HG03457 (cell line): Measurements from ENCODE around the gene FBXL2.
"Not testable (repeated sequence)": the region's sequence is repeated elsewhere in the genome, so short reads cannot be mapped to it uniquely, and the experiment has no call there.

ENCODE experiments used
- ATAC-seq: cut with Tn5 transposase; IDR thresholded peaks from one replicate; pipeline ENCODE4 v1.9.1; 2021; ENCODE audit warnings: moderate number of reproducible peaks; ENCODE audit not compliant: unreplicated experiment

The FBXL2 gene

DNA sequence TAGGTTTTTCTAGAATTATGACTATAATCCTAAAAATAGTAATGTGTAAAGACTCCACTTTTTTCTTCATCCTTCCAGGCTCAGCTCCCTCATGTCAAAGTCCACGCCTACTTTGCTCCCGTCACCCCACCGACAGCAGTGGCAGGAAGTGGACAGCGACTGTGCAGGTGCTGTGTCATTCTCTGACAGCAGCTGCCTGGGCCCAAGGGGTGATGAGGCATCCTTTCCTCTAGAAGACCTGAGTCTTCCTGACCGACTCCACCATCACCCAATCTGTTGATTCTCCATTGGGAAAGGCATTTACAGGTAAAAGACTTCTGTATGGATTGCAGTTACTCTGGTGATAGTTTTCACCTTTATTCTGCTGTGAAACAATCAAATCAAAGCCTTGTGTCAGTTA is 108.2 kb downstream of the FBXL2 start:
- ATAC-seq, result no peak

DNA sequence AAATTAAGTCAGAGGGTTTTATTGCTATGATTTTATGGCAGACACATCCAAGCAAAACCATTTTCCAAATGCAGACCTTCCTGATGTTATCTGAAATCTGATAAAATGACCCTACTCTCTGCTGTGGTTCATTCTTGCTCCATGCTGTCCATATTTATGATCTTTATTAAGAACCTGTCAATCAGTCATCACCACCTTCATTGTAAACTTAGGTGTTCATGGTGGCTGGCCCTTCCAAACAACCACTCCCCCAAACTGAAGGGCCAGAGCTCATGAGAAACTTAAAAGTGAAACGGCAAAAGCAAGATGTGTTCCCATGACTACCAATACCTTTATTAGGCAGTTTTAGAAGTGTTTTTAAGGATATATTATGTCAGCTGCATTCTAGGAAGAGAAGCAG is 109.4 kb downstream of the FBXL2 start:
- no peak for ATAC-seq

DNA sequence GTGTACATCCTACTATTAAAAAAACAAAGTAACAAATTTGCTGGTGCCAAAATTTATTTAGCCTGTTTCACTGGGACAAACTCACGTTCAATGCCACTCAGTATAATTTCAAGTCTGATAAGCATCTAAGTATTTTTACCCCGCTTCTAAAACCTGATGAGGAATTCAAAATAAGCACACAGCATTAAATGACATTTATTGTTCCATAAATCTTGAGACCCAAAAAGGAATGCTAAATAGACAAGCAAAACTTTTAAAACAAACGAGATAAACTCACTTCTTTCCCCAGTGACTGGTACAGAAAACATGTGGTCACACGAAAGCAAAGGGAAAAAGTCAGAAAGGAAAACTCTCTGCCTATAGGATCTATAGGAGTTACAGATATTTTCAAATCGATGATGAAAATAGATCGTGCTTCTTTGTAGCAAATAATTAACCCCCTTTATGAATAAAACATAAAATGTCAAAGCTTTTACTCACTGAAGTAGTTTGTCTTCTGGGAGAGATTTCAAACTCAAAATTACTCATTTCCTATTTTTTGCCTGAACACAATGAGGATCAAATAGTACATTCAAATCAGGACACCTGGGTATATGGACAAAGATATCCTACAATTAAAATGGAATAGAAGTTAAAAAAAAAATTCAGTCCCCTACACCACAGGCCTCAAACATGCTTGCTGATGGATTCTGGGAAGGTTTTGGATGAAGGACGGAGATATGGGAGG is 111.3 kb downstream of the FBXL2 start:
- no peak for ATAC-seq

DNA sequence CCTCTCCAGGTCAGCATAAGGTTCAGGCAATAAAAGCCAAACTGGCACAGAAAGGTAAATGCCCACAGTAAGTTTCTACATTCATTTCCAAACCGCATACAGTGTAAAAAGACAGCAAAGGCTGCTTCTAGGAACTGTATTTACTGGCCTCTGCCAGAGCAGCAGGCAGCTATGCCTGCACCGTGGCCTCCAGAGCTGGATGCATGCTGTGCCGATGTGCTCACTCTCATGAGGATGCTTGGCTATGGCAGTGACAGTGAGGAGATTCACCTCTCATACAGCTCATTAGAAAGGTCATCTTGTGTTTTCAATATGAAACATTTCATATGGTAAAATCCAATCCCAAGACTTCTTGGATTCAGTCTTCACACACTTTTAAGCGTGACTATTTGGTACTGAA is 112.7 kb downstream of the FBXL2 start:
- ATAC-seq, result no peak

DNA sequence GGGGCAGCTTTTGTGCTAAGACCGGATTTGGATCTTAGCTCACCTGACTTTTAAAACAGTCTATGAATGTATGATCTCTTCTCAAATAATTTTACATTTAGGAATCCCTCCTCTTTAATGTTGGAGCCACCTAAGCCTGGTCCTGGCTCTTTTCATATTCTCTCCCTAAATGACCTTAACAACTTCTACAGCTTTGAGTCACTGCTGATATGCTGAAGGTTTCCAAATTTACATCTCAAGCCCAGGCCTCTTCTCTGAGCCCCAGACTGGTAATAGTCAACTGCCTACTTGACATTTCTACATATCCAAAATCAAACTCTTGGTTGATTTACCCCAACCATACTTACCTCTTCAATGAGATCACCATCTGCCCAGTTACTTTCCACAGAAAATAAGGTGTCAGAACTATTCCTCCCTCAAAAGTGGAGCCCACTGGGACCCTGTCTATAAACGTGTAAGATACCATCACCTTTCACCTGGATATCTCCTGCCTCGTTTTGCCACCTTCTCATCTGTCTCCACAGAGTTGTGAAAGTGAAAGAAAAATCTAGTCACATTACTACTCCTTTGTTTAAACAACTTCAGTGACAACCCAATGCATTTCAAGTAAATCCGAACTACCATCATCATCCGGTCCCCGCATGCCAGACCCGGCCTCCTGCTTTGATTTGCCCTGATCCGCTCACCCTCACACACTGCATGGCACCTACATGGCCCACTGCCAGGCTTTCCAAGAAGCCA is 114.2 kb downstream of the FBXL2 start:
- ATAC-seq, result no peak

DNA sequence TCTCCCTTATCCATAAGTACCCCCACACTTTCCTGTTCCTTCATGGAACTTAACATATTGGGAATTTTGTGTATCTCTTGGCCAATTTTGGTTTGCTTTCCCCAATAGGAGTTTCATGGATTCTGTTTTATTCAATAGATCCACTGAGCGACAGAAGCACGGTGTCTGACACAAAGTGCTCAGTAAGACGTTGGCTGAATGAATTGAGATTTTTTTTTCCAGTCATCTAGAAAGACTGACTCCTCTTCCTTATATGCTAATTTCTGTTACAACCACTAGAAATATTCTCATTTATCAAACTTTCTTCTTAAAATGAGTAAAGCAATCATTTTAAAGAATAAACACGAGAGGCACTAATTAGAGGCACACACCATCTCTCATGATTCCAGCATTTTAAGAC is 114.9 kb downstream of the FBXL2 start:
- no peak for ATAC-seq

DNA sequence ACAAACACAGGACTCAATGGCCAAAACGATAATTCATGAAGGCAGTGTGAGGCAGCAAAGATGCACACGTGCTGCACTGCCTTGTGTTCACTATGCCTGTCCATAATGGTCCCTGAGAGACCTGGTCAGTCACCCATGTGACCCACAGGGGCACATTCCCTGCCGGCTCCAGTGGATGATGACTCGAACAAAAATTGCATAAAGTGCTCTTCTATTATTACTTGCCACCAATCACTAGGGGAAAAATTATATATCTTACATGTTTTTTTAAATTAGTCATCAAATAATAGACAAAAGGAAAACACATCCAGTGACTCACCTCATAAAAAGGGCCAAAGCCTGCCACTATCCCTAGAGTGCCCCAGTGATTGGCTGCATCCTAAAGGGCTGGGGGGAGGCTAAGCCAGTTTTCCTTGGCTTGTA is 115.5 kb downstream of the FBXL2 start:
- no peak for ATAC-seq

DNA sequence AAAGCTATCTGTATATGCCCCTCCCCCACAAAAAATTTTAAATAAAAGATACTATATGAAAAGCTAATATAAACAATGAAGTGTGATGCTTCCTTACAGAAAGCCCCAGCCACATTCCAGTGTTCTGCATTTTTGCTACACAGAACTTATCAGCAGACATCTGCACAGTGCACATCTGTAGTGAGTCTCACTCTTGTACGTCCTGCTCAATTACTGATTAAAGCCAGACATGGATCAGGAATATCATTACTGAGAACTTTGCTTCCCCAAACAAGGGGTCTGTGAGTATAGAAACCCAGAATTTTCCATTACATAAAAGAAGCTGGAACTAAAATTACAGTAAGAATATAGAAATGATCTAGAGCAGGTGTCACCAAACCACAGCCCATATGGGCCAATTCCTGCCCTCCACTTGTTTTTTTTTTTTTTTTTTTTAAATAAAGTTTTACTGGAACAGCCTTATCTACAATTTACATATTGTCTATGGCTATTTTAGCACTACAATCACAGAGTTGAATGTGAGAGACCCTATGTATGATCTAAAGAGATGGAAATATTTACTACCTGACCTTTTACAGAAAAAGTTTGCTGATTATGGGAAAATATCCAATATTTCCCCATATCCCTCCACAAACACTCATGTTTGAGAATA is 117.3 kb downstream of the FBXL2 start:
- no peak for ATAC-seq

DNA sequence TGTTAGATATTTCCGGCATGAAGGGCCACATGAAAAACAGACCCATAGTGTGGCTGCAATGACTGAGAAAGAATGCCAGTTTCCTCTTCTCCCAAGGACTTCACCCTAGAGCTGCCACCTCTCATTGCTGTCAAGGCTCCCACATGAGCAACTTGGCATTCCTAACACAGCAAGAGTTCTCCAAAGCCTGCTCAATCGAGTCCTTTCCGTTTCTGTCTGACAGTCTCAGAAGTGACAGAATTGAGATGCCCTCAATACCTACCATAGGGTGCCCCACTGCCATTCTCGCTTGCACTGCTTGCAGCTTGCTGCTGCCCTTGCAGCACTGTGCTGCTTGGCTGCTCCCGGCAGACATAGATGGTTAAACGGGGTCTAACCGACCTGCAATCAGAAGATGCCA is 118.7 kb downstream of the FBXL2 start:
- no peak for ATAC-seq

DNA sequence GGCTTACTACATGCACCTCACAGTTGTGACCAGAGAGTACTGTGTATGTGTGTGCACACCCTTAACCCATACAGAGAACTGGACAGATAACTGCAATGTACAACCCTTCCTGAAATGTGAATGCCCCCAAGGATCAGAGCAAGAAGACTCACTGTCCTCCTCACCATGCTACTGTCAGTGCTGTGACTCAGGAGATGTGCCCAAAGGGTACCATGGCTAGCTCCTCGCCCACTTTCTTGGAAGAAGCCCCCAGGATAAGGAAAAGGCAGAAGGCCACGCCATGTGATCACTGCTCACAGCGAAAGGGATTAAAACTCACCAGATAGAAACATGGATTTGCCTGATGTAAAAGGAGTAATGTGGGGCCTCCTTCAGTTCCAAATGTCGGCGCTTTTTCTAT is 121.2 kb downstream of the FBXL2 start:
- no peak for ATAC-seq

DNA sequence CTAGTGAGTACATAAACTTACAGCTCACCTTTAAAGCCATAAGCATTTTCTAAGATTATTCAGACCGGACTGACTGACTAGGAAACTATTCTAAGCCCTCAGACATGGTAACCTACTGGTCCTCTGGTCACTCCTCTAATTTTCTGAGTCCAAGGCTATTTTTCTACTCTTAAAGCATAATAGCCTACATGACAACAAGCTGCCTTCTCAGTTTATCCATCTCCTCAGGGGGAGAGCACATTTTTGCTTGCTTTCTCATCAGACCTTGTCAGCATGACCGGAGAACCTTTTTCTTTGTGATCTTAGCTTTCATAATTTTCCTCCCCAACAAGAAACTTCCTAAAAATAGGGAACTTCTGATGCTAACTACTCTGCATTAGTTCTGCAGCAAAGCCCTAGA is 124.5 kb downstream of the FBXL2 start:
- ATAC-seq, result no peak

DNA sequence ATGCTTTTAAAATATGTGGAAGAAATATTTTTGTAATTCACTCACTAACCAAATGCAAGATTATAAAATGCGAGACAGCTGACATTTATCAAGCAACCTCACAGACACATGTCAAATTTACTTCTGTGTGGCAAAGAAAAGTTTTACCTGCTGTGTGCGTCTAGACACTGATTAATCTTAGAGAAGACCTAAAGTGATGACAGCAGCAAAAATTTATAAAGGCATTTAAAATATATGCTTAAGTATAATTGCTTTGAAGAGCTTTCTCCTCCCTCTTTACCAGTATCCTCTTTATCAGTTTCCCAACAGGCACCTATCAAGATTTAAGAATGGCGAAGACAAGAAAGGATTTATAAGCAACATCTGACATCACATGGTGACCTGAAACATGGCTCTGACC is 125.7 kb downstream of the FBXL2 start:
- ATAC-seq, result no peak

DNA sequence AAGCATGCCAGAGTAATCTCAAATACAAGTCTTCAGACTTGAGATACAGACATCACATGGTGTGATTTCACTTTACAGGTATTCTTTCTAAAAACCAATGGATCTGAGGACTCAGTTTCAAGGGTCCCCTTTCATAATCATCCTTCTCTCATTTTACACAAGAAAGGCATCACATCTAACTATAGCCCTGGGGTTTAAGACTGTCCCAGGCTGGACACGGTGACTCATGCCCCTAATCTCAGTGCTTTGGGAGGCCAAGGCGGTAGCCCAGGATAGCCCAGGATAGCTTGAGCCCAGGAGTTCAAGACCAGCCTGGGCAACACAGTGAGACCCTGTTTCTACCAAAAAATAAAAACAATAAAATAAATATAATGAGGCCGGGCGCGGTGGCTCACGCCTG is 126.5 kb downstream of the FBXL2 start:
- ATAC-seq, result no peak

DNA sequence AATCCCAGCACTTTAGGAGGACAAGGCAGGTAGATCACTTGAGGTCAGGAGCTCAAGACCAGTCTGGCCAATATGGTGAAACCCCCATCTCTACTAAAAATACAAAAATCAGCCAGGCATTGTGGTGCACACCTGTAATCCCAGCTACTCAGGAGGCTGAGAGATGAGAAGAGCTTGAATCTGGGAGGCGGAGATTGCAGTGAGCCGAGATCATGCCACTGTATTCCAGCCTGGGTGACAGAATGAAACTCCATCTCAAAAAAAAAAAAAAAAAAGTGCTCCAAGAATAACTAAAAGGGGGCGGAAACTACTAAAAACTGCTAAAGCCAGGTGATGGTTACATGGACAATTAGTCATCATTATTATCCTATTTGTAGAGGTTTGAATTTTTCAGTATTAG is 133.6 kb downstream of the FBXL2 start:
- not testable (repeated sequence) for ATAC-seq

DNA sequence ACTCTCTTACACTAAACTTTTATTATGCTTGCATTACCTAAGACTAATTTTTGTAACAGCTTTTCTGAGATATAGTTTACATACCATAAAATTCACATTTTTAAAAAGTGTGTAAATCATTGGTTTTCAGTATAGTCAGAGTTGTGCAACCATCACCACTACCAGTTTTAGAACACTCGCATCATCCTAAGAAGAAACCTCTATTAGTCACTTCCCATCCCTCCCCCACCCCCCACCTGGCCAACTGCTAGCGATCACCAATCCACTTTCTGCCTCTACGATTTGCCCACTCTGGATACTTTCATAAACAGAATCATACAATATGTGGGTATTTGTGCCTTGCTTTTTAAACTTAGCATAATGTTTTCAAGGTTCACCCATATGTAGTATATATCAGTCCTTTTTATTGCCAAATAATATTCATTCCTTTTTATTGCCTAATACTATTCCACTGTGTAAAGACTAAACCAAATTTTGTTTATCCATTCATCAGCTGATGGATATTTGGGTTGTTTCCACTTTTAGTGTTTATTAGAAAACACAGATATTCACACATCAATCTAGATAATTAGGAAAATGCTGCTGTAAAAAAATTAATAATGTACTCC is 139.9 kb downstream of the FBXL2 start:
- ATAC-seq, result no peak

DNA sequence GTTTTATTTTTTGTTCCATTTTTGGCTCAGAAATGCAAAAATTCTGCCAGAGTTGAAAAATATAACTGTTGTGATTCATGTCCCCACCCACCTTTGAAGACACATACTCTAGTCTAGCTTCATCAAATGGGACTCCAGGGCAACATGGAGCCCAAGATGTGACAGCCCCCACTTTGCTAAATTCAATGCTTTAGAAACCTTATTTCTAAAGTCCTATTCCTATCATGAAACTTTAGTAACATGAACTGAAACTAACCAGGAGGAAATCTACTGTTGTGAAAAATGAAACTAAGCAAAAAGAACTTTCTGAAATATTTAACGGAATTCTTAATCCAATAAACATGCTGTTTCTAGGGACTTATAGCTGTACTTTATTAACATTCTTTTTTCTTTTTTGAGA is 142.7 kb downstream of the FBXL2 start:
- ATAC-seq, result no peak

DNA sequence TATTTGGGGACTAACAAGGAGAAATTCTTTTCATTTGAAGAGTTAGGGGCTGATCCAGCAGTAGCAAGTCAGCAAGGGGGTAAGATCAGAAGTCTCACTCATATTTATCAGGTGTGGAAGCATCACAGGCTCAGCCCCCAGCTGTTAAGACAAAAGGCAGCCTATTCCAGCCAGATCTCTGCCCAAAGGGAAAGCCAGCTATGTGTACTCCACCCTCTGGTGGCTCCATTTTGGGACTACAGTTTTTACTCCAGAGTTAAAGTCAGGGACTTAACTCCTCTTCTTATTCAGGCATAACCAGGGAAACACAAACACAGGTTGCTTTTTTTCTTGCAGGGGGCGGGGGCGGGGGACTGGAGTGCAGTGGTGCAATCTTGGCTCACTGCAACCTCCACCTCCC is 143.7 kb downstream of the FBXL2 start:
- no peak for ATAC-seq

DNA sequence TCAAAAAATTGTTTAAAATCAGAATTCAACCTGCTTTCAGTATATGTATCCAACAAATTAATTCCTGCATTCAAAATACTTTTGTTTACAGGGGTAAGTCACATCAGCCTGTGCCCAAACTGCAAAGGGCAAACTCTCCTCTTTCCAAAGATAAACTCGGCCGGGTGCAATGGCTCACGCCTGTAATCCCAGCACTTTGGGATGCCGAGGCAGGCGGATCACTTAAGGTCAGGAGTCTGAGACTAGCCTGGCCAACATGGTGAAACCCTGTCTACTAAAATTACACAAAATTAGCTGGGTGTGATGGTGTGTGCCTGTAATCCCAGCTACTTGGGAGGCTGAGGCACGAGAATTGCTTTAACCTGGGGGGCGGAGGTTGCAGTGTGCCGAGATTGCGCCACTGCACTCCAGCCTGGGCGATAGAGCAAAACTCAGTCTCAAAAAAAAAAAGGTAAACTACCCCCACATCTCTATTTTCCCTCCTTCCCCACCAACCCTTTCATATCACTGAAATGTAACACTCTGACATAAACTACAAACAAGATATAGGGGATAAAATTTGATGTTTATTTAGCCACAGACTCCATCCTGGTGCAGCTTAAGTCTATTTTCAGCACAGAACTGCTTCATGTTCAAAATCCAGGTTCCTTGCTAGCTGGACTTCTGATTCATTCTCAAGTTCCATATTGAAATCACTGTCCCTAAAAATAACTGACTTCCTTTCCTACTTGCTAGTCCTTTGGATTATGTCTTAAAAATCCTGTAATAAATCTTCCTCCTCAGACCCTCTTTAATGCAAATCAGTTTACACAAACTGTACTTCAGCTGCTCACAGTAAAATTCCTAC is 147.6 kb downstream of the FBXL2 start:
- no peak for ATAC-seq

DNA sequence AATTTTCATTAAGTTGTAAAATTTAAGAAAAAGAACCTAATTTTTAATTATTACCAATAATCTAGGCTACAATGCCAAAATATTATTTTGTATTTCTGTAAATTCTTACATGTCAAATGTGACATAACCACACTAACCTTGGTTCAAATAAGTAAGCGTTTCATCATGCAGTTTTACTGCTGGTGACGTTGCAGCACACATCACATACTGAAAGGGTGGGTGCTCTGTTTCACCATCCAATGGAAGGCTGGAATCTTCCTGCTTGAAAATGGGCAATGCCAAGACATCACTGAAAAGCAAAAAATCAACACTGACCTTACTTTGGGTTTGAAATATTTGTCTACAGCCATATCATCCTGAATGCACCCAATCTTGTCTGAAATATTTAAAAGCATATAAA is 148.2 kb downstream of the FBXL2 start:
- ATAC-seq, result no peak

DNA sequence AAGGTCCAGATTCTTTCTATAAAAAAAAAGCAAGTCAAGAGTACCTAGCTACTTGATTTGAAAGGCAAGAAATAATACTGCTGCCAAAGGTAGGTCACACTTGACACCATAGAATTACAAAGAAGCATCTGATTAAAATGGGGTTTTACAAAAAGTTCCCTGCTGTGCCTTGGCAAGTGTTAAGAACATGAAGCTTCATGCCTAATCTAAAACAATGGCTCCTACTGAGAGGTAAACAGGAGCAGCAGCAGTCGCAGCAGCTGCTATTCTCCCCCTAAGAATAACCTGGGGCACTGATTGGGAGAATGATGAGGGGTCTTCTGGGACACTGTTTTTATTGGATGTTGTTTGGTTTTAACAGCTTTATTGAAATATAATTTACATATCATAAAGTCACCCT is 148.8 kb downstream of the FBXL2 start:
- ATAC-seq, result no peak
